ENCODE results near the gene SCO1.
"Not testable (repeated sequence)": the region's sequence is repeated elsewhere in the genome, so short reads cannot be mapped to it uniquely, and the experiment has no call there.

The SCO1 gene

GRCh38 chr17:10697092-10698081, at the start of gene SCO1, which contains the start of gene ADPRM:
SCO1 (minus strand) TSS chr17:10697533; CDS start chr17:10697507, 26 bp downstream.
ADPRM (plus strand) TSS chr17:10697594; CDS start chr17:10704927, 7,333 bp downstream.
- DNase-seq = peak; percentile 40

- DNase-seq = no peak
Measured at GRCh38 chr17:10745231-10745630, 47.9 kb upstream of the SCO1 start.

GRCh38 chr17:10744501-10745000, 47.2 kb upstream of the SCO1 start:
- no peak for DNase-seq

GRCh38 chr17:10743316-10744009, 46.1 kb upstream of the SCO1 start:
- DNase-seq = no peak

- no peak for DNase-seq
Measured at GRCh38 chr17:10742431-10742830, 45.1 kb upstream of the SCO1 start.

GRCh38 chr17:10741416-10742135, 44.2 kb upstream of the SCO1 start:
- DNase-seq = no peak

GRCh38 chr17:10739386-10739785, 42.1 kb upstream of the SCO1 start:
- no peak for DNase-seq

GRCh38 chr17:10738521-10739258, 41.4 kb upstream of the SCO1 start:
- DNase-seq = no peak

GRCh38 chr17:10737736-10738135, 40.4 kb upstream of the SCO1 start:
- DNase-seq = no peak

GRCh38 chr17:10737168-10737622, 39.9 kb upstream of the SCO1 start:
- no peak for DNase-seq

- DNase-seq = no peak
Measured at GRCh38 chr17:10735821-10736220, 38.5 kb upstream of the SCO1 start.

- DNase-seq = no peak
Measured at GRCh38 chr17:10735251-10735650, 37.9 kb upstream of the SCO1 start.

GRCh38 chr17:10733666-10734065, 36.3 kb upstream of the SCO1 start:
- no peak for DNase-seq

- DNase-seq = not testable (repeated sequence)
Measured at GRCh38 chr17:10732121-10732520, 34.8 kb upstream of the SCO1 start.

- no peak for DNase-seq
Measured at GRCh38 chr17:10731408-10731879, 34.1 kb upstream of the SCO1 start.

GRCh38 chr17:10730247-10730646, 32.9 kb upstream of the SCO1 start:
- not testable (repeated sequence) for DNase-seq

GRCh38 chr17:10729334-10730193, 32.2 kb upstream of the SCO1 start, which contains the start of gene TMEM220:
TMEM220 (minus strand) TSS chr17:10730023; CDS start chr17:10729851, 172 bp downstream.
- no peak for DNase-seq

GRCh38 chr17:10728331-10728892, 31.1 kb upstream of the SCO1 start:
- no peak for DNase-seq

GRCh38 chr17:10727192-10727591, 29.9 kb upstream of the SCO1 start:
- DNase-seq = no peak

- DNase-seq = no peak
Measured at GRCh38 chr17:10726196-10726595, 28.9 kb upstream of the SCO1 start.
